ENCODE data around the gene PTPRQ.

Gene PTPRQ

DNA sequence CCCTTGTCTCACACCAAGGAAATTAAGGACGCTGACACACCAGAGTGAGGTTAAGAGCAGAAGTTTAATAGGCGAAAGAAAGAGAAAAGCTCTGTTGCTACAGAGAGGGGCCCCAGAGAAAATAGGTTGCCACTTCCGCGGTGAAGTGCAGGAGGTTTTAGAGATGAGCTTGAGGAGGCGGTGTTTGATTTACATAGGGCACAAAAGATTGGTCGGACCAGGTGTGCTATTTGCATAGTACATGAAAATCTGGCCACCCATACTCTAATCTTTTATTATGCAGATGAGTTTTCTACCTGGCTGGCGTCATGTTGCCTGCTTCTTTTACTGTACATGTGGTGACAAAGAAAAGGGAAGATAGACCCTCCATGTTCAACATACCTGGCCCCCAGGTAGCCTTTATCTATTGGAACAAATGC lies 240.1 kb downstream of the PTPRQ start:
- no peak overlapping the region for H3K4me3 ChIP-seq (ENCODE audit: control insufficient read depth, low read depth, low read length)
- TF ChIP-seq CTCF (conservative IDR thresholded peaks at IDR 0.05; ENCODE audit: control insufficient read depth, insufficient read depth, low read depth, low read length), result no peak
- no peak for DNase-seq (ENCODE audit: low read depth)

DNA sequence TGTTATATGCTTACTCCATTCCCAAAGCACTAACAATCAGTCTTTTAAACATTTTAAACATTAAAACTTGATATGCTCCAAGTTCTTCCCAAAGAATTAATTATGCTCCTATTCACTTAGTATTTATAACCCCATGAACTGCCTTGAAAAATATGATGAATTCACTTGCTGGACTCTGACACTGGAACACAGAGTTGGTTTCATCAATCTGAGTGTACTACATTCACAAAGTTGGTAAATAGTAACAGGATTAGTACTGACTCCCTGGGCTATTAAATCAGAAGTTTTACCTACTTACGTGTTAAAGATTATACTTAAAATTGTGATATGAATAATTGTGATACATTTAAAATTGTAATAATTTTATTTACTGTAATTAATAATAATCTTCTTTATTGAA lies 246.1 kb downstream of the PTPRQ start:
- TF ChIP-seq CTCF (conservative IDR thresholded peaks at IDR 0.05; ENCODE audit: control insufficient read depth, insufficient read depth, low read depth, low read length), result no peak
- H3K4me3 ChIP-seq (ENCODE audit: control insufficient read depth, low read depth, low read length), result no peak overlapping the region
- DNase-seq (ENCODE audit: low read depth), result no peak

GRCh38 chr12:80690513-80690912 lies 246.5 kb downstream of the PTPRQ start:
- no peak for DNase-seq (ENCODE audit: low read depth)
- TF ChIP-seq CTCF (conservative IDR thresholded peaks at IDR 0.05; ENCODE audit: control insufficient read depth, insufficient read depth, low read depth, low read length), result no peak
- no peak overlapping the region for H3K4me3 ChIP-seq (ENCODE audit: control insufficient read depth, low read depth, low read length)

- no peak for DNase-seq (ENCODE audit: low read depth)
- no peak for TF ChIP-seq CTCF (conservative IDR thresholded peaks at IDR 0.05; ENCODE audit: control insufficient read depth, insufficient read depth, low read depth, low read length)
- H3K4me3 ChIP-seq (ENCODE audit: control insufficient read depth, low read depth, low read length), result no peak overlapping the region
These were observed 248.1 kb downstream of the PTPRQ start for GRCh38 chr12:80692114-80692513.

DNA sequence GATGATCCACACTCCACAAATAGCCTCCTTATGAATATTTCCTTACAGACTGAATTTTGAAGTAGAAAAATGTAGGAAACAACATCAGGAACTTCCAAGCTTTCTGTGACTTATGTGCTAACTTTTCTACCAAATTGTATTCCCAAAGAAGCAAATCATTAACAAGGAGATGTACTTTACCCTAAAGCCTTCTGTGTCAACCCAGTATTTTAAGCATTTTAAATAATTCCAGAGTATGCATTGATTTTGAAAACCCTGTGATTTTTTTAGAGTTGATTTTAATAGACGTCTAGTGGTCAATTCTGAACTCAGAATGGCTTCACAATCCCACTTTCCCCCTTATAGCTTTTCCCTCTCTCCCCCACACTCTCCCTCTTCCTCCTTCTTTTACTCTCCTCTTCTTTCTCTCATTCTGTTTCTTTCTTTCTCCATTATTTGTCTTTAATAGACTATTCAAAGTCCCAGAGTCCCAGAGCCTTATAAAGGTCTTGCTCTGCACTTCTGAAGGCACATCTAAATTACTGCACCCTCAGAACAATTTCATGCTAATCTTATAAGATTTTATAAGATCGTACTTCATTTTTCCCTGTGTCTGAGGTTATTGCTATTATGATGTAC lies 253.3 kb downstream of the PTPRQ start:
- H3K4me3 ChIP-seq (ENCODE audit: control insufficient read depth, low read depth, low read length), result no peak overlapping the region
- no peak for TF ChIP-seq CTCF (conservative IDR thresholded peaks at IDR 0.05; ENCODE audit: control insufficient read depth, insufficient read depth, low read depth, low read length)
- no peak for DNase-seq (ENCODE audit: low read depth)

DNA sequence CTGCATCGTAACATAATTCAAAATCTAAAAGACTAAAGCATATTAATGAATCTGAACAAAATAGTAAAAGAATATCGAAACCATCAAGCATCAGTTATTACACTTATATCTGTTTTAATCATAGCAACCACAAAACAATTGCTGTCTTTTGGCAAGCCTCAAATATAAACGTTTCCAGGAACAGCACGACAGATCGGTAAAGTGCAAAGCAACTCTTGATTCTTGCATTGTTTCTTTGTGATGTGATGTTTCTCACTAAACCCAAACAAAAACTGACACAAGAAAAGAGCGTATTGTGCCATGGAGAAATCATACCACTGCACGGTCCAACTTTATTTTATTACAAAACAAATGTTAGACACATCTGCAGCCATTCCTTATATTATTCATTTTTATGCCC lies 254.2 kb downstream of the PTPRQ start:
- peak; percentile 9 for DNase-seq (ENCODE audit: low read depth)
- no peak overlapping the region for H3K4me3 ChIP-seq (ENCODE audit: control insufficient read depth, low read depth, low read length)
- no peak for TF ChIP-seq CTCF (conservative IDR thresholded peaks at IDR 0.05; ENCODE audit: control insufficient read depth, insufficient read depth, low read depth, low read length)
